GM13976 (cell line): ENCODE results near the gene MEIOSIN.

Experiments
- DNase-seq: peaks from one replicate; pipeline ENCODE4 v3.0.0; 2012; ENCODE audit warnings: low spot score
- in situ Hi-C: fragments of 300-500 bp; cut with MboI; formaldehyde crosslinking; loops from one replicate; pipeline ENCODE4 v1.12.0; 2022; ENCODE audit warnings: low sequenced_read_pairs, mixed read lengths, inconsistent platforms; ENCODE audit not compliant: unreplicated experiment
- TF ChIP-seq, protein P1 (sequence below): IDR thresholded peaks from 2 replicates; pipeline ENCODE4 v1.5.1; 2012; ENCODE audit warnings: borderline replicate concordance, mild to moderate bottlenecking; ENCODE audit not compliant: insufficient read depth; ENCODE audit errors: extremely low read depth, missing control alignments, control extremely low read depth

The MEIOSIN gene

DNA sequence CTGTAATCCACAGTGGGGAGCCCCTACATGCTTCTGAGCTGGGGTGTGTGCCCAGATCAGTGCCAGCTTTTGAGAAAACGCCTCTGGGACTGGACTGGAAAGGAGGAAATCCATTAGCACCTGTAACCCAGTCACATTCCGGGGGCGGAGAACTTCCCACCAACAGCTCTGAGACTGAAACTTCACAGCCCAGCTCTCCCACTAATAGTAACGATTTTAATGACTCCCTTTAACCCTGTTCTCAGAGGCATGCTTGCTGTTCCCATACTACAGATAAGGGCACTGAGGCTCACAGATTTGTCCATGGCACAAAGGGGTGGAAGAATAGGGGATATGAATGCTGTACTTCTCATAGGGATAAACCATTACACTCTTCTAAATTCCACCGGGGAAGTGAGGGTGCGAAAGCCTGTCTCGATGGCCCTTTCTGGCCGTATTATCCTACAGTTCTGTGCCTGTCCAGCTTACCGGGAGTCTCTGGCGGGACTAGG lies 3.4 kb upstream of the MEIOSIN start:
- peak; percentile 68 for DNase-seq
- TF ChIP-seq, protein P1, sequence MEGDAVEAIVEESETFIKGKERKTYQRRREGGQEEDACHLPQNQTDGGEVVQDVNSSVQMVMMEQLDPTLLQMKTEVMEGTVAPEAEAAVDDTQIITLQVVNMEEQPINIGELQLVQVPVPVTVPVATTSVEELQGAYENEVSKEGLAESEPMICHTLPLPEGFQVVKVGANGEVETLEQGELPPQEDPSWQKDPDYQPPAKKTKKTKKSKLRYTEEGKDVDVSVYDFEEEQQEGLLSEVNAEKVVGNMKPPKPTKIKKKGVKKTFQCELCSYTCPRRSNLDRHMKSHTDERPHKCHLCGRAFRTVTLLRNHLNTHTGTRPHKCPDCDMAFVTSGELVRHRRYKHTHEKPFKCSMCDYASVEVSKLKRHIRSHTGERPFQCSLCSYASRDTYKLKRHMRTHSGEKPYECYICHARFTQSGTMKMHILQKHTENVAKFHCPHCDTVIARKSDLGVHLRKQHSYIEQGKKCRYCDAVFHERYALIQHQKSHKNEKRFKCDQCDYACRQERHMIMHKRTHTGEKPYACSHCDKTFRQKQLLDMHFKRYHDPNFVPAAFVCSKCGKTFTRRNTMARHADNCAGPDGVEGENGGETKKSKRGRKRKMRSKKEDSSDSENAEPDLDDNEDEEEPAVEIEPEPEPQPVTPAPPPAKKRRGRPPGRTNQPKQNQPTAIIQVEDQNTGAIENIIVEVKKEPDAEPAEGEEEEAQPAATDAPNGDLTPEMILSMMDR = no peak
- in situ Hi-C loops = no loop called here

DNA sequence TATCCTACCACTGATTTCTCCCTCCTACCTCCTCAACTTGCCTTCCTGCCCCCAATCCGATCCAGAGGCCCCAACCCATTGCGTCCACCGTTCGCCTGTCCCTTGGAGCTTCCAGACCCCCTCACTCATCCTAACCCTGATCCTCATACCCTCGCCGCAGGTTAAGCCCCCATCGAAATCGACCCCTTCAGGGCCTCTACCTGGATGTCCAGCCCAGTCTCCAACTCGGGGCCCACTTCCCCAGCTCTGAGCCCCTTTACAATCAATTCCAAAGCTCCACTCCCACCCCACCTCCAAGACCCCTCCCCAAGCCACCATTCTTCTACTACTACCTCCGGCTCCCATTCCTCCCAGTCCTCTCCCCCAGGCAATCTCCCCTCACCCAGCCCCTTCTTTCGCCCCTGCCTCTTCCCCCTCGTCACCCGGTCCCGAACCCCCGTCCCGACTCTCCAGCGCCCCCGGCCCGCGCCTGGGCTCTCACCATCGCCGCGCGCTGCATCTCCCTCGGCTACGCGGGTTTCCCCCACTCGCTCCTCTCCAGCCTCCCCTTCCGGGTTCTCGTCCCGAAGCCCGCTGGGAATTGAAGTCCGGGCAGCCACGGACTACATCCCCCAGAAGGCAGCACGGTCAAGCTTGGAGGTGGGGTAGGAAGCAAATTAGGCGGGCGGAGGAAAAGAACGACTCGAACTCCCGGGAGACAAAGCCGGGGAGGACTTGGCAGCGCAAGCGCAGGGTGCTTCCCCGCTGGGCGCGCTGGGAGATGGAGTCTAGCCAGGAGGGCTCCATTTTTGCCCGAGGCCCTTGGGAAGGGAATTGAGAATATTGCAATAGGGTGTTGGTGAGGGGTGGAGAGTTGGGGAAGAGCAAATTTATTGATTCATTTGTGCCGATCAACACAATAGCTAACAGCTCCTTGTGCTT lies 2.6 kb upstream of the MEIOSIN start, which contains the start of gene FBXO46:
Gene FBXO46, minus strand, starts transcription at position 529 of the 921 bp plus-strand sequence. CDS start 17,401 bp downstream, outside the sequence.
- in situ Hi-C loops = no loop called here
- TF ChIP-seq, protein P1 = peak; percentile 23
- peak; percentile 98 for DNase-seq

DNA sequence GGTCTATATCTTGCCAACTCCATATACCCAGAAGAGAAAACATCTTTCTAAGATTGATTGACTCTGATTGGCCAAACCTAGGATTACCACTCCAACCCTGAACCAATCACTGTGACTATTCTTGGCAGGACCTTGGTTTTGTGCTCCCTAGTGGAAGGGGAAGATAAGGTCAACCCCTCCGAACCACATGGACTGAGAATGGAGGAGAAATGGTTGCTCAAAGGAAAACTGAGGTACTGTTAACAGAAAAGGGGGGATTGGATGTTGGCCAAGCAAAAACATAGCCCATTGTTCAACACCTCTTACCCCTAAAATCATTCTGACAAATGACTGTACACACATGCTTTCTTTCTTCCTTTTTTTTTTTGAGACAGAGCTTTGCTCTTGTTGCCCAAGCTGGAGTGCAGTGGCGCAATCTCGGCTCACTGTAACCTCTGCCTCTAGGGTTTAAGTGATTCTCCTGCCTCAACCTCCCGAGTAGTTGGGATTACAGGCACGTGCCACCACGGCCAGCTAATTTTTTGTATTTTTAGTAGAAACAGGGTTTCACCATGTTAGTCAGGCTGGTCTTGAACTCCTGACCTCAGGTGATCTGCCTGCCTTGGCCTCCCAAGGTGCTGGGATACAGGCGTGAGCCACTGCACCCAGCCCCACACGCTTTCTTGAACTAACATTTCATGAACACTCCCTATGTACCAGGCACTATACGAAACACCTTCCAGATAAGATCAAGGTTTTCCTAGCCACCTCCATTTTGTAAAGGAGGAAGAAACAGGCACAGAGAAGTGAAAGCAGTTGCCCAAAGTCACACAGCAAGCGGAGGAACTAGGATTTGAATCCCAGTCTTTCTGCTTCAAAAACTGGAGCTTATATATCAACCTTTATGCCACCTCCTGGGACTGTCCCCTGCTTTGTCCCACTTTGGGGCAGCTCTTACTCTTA lies 6.5 kb downstream of the MEIOSIN start:
- in situ Hi-C loops = no loop called here
- no peak for DNase-seq
- TF ChIP-seq, protein P1 = no peak

DNA sequence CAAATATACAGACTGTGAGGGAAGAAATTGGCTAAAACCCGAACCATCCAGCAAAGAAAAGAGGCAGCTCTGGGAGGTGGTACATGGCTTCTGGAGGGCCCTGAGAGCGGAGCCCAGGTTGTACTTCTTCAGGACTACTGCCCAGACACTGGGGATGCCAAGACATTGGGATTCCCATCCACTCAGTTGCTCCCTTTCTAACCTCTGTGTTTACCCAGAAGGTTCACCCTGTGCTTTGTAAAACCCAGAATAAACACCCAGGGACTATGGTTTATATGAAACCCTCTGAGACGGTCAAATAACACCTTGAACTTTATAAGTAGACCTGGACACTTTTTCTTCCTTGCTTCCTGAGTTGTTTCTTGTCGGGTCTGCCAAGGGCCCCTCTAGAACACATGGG lies 9.7 kb downstream of the MEIOSIN start:
- DNase-seq = no peak
- in situ Hi-C loops = no loop called here
- TF ChIP-seq, protein P1 = no peak

DNA sequence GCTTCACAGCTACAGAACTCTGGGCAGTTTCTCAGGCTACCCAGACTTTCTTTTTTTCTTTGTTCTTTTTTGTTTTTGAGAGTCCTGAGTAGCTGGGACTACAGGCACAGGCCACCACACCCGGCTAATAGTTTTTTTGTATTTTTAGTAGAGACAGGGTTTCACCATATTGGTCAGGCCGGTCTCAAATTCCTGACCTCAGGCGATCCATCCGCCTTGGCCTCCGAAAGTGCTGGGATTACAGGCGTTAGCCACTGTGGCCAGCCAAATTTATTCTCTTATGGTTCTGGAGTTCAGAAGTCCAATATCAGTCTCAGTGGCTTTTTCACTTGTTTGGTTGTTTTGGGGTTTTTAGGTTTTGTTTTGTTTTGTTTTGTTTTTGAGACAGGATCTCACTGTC lies 12.4 kb downstream of the MEIOSIN start:
- in situ Hi-C loops = no loop called here
- no peak for DNase-seq
- TF ChIP-seq, protein P1 = no peak

DNA sequence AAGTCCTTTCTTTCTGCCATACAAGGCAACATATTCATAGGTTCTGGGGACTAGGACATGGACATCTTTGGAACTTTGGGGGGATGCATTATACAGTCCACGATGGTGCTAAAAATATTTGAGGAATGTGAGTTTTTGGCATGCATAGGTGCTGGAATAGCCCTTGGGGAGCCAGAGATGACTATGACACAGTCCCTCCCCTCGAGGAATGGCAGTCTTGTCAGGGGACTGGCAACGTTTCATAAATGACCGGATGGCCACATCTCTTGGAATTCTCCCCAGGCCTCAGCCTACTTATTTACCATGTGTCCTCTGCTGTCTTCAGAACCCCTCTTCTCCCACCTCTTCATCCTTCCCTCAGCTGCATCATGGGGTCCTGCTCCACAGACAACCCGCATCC lies 13.6 kb downstream of the MEIOSIN start:
- no peak for DNase-seq
- TF ChIP-seq, protein P1 = no peak
- in situ Hi-C loops = no loop called here
